H9 (cell line): ENCODE measurements around the gene MTNR1B. TPM values are rescaled to one million over a fixed set of nuclear protein-coding genes. Genes with fewer than 3 reads are reported as not detected.

Experiments used
- DNase-seq: peaks from one replicate; pipeline ENCODE4 v3.0.0-alpha.2; 2017
- H2AFZ ChIP-seq: one replicate; pipeline ENCODE4 v1.6.1; 2013; ENCODE audit warnings: mild to moderate bottlenecking, low read length, control low read depth, moderate library complexity
- H2AK5ac ChIP-seq: 2 replicates; pipeline ENCODE4 v1.6.1; 2013; ENCODE audit warnings: low read length, control low read depth, mixed read lengths; ENCODE audit not compliant: insufficient read length
- H2BK120ac ChIP-seq: one replicate; pipeline ENCODE4 v1.6.1; 2013; ENCODE audit warnings: low read depth, mild to moderate bottlenecking, low read length, control low read depth, inconsistent platforms; ENCODE audit not compliant: poor library complexity, severe bottlenecking
- H2BK12ac ChIP-seq: 2 replicates; pipeline ENCODE4 v1.6.1; 2013; ENCODE audit warnings: low read length, control low read depth, mixed read lengths, low read depth; ENCODE audit not compliant: insufficient read length
- H2BK15ac ChIP-seq: 2 replicates; pipeline ENCODE4 v1.6.1; 2013; ENCODE audit warnings: low read depth, low read length, control low read depth
- H2BK20ac ChIP-seq: one replicate; pipeline ENCODE4 v1.6.1; 2013; ENCODE audit warnings: low read depth, mild to moderate bottlenecking, low read length, control low read depth, inconsistent platforms; ENCODE audit not compliant: poor library complexity, severe bottlenecking
- H2BK5ac ChIP-seq: 2 replicates; pipeline ENCODE4 v1.6.1; 2013; ENCODE audit warnings: low read length, control low read depth, mixed read lengths; ENCODE audit not compliant: insufficient read length
- H3K14ac ChIP-seq: 2 replicates; pipeline ENCODE4 v1.6.1; 2013; ENCODE audit warnings: low read length, control low read depth; ENCODE audit not compliant: insufficient read depth
- H3K18ac ChIP-seq: 2 replicates; pipeline ENCODE4 v1.6.1; 2013; ENCODE audit warnings: low read depth, mild to moderate bottlenecking, mixed read lengths, low read length, control low read depth; ENCODE audit not compliant: insufficient read length
- H3K23ac ChIP-seq: 2 replicates; pipeline ENCODE4 v1.6.1; 2013; ENCODE audit warnings: low read length, control low read depth, mixed read lengths, low read depth; ENCODE audit not compliant: insufficient read length
- H3K23me2 ChIP-seq: 2 replicates; pipeline ENCODE4 v1.6.1; 2013; ENCODE audit warnings: low read depth, mild to moderate bottlenecking, mixed read lengths, low read length, control low read depth; ENCODE audit not compliant: insufficient read length, poor library complexity, severe bottlenecking
- H3K27ac ChIP-seq: 2 replicates; pipeline ENCODE4 v1.5.1; 2013; ENCODE audit warnings: low read length, control low read depth, mixed read lengths, low read depth; ENCODE audit not compliant: insufficient read length
- H3K27me3 ChIP-seq: 2 replicates; pipeline ENCODE4 v1.6.1; 2013; ENCODE audit warnings: low read length, control low read depth, inconsistent platforms; ENCODE audit not compliant: insufficient read depth
- H3K4ac ChIP-seq: 2 replicates; pipeline ENCODE4 v1.6.1; 2013; ENCODE audit warnings: low read depth, mild to moderate bottlenecking, control low read depth, inconsistent platforms, low read length, moderate library complexity
- H3K4me1 ChIP-seq: 2 replicates; pipeline ENCODE4 v1.6.1; 2013; ENCODE audit warnings: low read length, control low read depth, inconsistent platforms; ENCODE audit not compliant: insufficient read depth
- H3K4me2 ChIP-seq: 2 replicates; pipeline ENCODE4 v1.6.1; 2013; ENCODE audit warnings: low read length, control low read depth, mixed read lengths; ENCODE audit not compliant: insufficient read length, insufficient read depth
- H3K56ac ChIP-seq: 2 replicates; pipeline ENCODE4 v1.6.1; 2013; ENCODE audit warnings: low read depth, mild to moderate bottlenecking, mixed read lengths, low read length, control low read depth; ENCODE audit not compliant: insufficient read length
- H3K79me1 ChIP-seq: 2 replicates; pipeline ENCODE4 v1.6.1; 2013; ENCODE audit warnings: low read depth, mild to moderate bottlenecking, moderate library complexity, low read length, control low read depth, inconsistent platforms; ENCODE audit not compliant: insufficient read depth, poor library complexity, severe bottlenecking
- H3K79me2 ChIP-seq: 2 replicates; pipeline ENCODE4 v1.6.1; 2013; ENCODE audit warnings: low read length, control low read depth, inconsistent platforms; ENCODE audit not compliant: insufficient read depth
- H3K9ac ChIP-seq: 2 replicates; pipeline ENCODE4 v1.6.1; 2013; ENCODE audit warnings: low read length, control low read depth, mixed read lengths; ENCODE audit not compliant: insufficient read length; ENCODE audit errors: extremely low read depth
- H3K9me3 ChIP-seq: one replicate; pipeline ENCODE4 v1.6.1; 2013; ENCODE audit warnings: low read depth, low read length, inconsistent platforms; ENCODE audit not compliant: control insufficient read depth
- H3T11ph ChIP-seq: one replicate; pipeline ENCODE4 v1.6.1; 2013; ENCODE audit warnings: mild to moderate bottlenecking, low read length, control low read depth, inconsistent platforms
- H4K20me1 ChIP-seq: one replicate; pipeline ENCODE4 v1.6.1; 2013; ENCODE audit not compliant: control insufficient read depth, insufficient read length, insufficient read depth
- H4K5ac ChIP-seq: 2 replicates; pipeline ENCODE4 v1.6.1; 2013; ENCODE audit warnings: low read depth, mild to moderate bottlenecking, mixed read lengths, low read length, control low read depth; ENCODE audit not compliant: insufficient read length
- H4K8ac ChIP-seq: replicated peaks from 2 replicates; pipeline ENCODE4 v1.6.1; 2013; ENCODE audit warnings: low read length, control low read depth, mixed read lengths, low read depth; ENCODE audit not compliant: insufficient read length
- H4K91ac ChIP-seq: 2 replicates; pipeline ENCODE4 v1.6.1; 2013; ENCODE audit warnings: low read depth, mild to moderate bottlenecking, moderate library complexity, mixed read lengths, low read length, control low read depth; ENCODE audit not compliant: insufficient read length
- H3K27ac Mint-ChIP-seq, 3 experiments: 2 replicates in 2 of 3; 3 replicates in 1 of 3; pipeline ENCODE4 v1.8.0; 2020 to 2021; ENCODE audit warnings: mixed read lengths in 3 of 3, mild to moderate bottlenecking in 1 of 3, moderate library complexity in 1 of 3
- H3K27me3 Mint-ChIP-seq: 2 replicates; pipeline ENCODE4 v1.8.0; 2021; ENCODE audit warnings: low read depth, mild to moderate bottlenecking, moderate library complexity, mixed read lengths
- H3K36me3 Mint-ChIP-seq, 3 experiments: 2 replicates in 2 of 3; 3 replicates in 1 of 3; pipeline ENCODE4 v1.8.0; 2020 to 2021; ENCODE audit warnings: low read depth in 3 of 3, mixed read lengths in 3 of 3; ENCODE audit not compliant: insufficient read depth in 1 of 3
- H3K4me1 Mint-ChIP-seq, 2 experiments: 2 replicates each; pipeline ENCODE4 v1.8.0; 2020; ENCODE audit warnings: mixed read lengths in 2 of 2
- H3K4me3 Mint-ChIP-seq, 2 experiments: 2 replicates in 1 of 2; 3 replicates in 1 of 2; pipeline ENCODE4 v1.8.0; 2020 to 2021; ENCODE audit warnings: mild to moderate bottlenecking in 2 of 2, mixed read lengths in 2 of 2, moderate library complexity in 1 of 2
- H3K9me3 Mint-ChIP-seq, 2 experiments: 2 replicates in 1 of 2; 3 replicates in 1 of 2; pipeline ENCODE4 v1.8.0; 2020; ENCODE audit warnings: mild to moderate bottlenecking in 2 of 2, mixed read lengths in 2 of 2, moderate library complexity in 1 of 2
- WGBS: extraction: QIAGEN DNeasy Blood & Tissue Kit; methylation state at CpG from one replicate; pipeline ENCODE4 v1.1.7; 2013; ENCODE audit warnings: missing lambda C conversion rate, low lambda C conversion rate, mixed read lengths; ENCODE audit not compliant: insufficient read length; ENCODE audit errors: extremely low coverage; 5-methylcytosine and 5-hydroxymethylcytosine counted together
- total RNA-seq: library from RNA; stranded (reverse); gene quantifications from 2 replicates; pipeline ENCODE4 v1.2.1, GENCODE V29; 2021
- TF ChIP-seq, protein P1 (sequence below): fragments of 200-600 bp; sonication (generic); conservative IDR thresholded peaks from 3 replicates; pipeline ENCODE4 v1.8.0; 2021; ENCODE audit warnings: antibody characterized with exemption, mild to moderate bottlenecking

Gene MTNR1B
- total RNA-seq, 1 experiment from 2014 or later: not detected

DNA sequence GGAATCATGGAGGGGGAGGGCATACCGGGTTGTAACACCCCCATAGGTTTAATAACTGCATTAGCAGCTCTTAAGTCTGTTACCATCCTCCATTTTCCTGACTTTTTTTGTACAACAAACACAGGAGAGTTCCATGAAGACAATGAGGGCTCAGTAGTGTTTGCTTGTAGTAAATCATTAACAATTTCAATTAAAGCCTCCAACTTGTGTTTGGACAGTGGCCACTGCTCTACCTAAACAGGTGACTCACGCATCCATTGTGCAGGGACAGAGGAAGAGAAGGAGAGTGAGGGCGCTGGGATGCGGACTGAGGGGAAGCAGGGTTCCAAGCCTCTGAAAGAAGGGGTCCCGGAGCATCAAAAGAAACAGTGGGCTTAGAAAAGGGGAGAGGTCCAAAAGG is 21.3 kb upstream of the MTNR1B start:
- H3K56ac ChIP-seq: no peak overlapping the region
- H2AFZ ChIP-seq: no peak overlapping the region
- H2AK5ac ChIP-seq: no peak overlapping the region
- Mint-ChIP-seq H3K27me3 (no peaks in the 10 kb centered on the region; the same call in none of the 2 replicates), H3K27ac (no peak overlapping the region), H3K4me3 (no peak overlapping the region), H3K36me3 (peaks cover 14 to 40% (median 34%) of the 10 kb centered on the region in 3 experiments), H3K4me1 (0 out of 4 replicates have a peak, but pooled peaks cover 0 to under 1% of the 10 kb centered on the region in 2 experiments), H3K9me3 (peaks cover 32 to 34% of the 10 kb centered on the region in 2 experiments)
- H3K27me3 ChIP-seq: no peaks in the 10 kb centered on the region
- H3K4me1 ChIP-seq: no peaks in the 10 kb centered on the region
- H3K79me1 ChIP-seq: no peaks in the 10 kb centered on the region
- TF ChIP-seq, protein P1, sequence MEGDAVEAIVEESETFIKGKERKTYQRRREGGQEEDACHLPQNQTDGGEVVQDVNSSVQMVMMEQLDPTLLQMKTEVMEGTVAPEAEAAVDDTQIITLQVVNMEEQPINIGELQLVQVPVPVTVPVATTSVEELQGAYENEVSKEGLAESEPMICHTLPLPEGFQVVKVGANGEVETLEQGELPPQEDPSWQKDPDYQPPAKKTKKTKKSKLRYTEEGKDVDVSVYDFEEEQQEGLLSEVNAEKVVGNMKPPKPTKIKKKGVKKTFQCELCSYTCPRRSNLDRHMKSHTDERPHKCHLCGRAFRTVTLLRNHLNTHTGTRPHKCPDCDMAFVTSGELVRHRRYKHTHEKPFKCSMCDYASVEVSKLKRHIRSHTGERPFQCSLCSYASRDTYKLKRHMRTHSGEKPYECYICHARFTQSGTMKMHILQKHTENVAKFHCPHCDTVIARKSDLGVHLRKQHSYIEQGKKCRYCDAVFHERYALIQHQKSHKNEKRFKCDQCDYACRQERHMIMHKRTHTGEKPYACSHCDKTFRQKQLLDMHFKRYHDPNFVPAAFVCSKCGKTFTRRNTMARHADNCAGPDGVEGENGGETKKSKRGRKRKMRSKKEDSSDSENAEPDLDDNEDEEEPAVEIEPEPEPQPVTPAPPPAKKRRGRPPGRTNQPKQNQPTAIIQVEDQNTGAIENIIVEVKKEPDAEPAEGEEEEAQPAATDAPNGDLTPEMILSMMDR: no peak
- no peak overlapping the region for H4K8ac ChIP-seq
- H3K79me2 ChIP-seq: no peaks in the 10 kb centered on the region
- no peak overlapping the region for H3T11ph ChIP-seq
- H4K20me1 ChIP-seq: no peaks in the 10 kb centered on the region
- H3K9me3 ChIP-seq: no peaks in the 10 kb centered on the region
- no CpG with 5 or more reads among the region's 5 CpGs for WGBS
- no peak overlapping the region for H2BK12ac ChIP-seq
- no peak overlapping the region for H3K27ac ChIP-seq
- no peak overlapping the region for H2BK5ac ChIP-seq
- H3K18ac ChIP-seq: no peak overlapping the region
- H4K5ac ChIP-seq: no peak overlapping the region
- H2BK15ac ChIP-seq: no peak overlapping the region
- no peak overlapping the region for H3K4ac ChIP-seq
- no peak overlapping the region for H3K23ac ChIP-seq
- H4K91ac ChIP-seq: no peak overlapping the region
- H2BK120ac ChIP-seq: no peak overlapping the region
- DNase-seq: no peak
- no peak overlapping the region for H3K14ac ChIP-seq
- no peak overlapping the region for H2BK20ac ChIP-seq
- H3K9ac ChIP-seq: no peak overlapping the region
- H3K4me2 ChIP-seq: no peak overlapping the region
- no peaks in the 10 kb centered on the region for H3K23me2 ChIP-seq
